HuH-7 (cell line): ENCODE data around the gene HNRNPLL.
A peak's percentile ranks its signal among the peaks of the same experiment; 100 is the strongest.

Experiments
- DNase-seq: peaks from one replicate; pipeline ENCODE4 v3.0.0; 2011; ENCODE audit warnings: low spot score

HNRNPLL gene

DNA sequence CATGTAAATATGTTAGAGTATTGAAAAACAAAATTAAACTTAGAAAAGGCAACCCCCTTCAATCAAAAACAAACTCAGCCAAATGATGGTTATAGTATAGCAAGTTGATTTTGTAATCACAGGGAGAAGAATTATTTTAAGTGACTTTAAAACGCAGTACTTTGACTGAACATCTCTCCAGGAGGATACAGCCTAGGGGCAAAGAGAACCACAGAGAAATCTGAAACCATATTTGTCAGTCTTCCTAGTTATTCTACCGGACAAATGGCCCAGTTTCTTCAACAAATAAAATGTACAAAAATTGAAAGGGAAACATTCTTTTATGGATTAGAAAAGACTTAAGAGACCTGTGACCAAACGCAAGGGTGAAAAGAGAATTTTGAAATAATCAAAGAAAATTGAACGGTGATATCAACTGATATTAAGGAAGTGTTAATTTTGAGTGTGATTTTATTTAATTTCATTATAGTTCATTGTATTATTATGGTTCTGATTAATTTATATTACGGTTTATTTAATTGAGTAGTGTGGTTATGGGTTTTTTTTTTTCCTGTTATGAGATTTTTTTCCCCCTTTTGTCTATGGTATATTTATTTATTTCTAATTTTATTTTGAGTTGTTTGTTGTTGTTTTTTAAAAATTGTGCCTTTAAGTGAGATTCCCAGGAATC is 75.3 kb downstream of the HNRNPLL start:
- DNase-seq: no peak

- DNase-seq: no peak
These were observed 76.5 kb downstream of the HNRNPLL start for GRCh38 chr2:38526195-38526594.

- DNase-seq: no peak
These were observed 78.1 kb downstream of the HNRNPLL start for GRCh38 chr2:38524580-38524979.

- peak; percentile 43 for DNase-seq
These were observed 78.8 kb downstream of the HNRNPLL start for GRCh38 chr2:38523728-38524437.

DNA sequence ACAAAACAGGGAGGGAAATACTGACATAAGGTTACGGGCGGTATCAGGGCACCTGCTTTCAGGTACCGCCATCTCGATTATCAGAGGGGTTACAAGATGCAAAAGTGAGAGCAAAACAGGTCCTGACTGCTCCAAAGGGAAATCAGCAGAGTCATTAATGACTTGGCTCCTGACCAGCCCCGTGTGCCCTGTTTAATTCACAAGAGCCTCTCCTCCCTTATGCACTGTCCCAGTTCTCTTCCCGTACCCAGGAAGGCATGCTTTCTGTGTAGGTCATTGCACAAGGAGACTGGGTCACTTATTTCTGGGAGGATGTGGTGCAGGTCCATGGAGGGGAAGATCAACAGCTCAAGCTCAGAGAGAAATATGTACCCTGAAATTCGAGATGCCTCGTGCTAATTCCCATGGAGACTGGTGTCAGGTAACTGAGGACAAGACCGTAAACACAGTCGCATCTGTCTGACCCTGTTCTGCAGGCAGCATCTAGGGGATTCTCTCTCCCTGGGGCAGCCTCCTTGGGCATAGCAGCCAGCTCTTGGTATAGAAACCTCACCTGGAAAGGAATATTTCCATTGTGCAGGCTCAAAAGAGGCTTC is 79.9 kb downstream of the HNRNPLL start:
- DNase-seq: no peak

DNA sequence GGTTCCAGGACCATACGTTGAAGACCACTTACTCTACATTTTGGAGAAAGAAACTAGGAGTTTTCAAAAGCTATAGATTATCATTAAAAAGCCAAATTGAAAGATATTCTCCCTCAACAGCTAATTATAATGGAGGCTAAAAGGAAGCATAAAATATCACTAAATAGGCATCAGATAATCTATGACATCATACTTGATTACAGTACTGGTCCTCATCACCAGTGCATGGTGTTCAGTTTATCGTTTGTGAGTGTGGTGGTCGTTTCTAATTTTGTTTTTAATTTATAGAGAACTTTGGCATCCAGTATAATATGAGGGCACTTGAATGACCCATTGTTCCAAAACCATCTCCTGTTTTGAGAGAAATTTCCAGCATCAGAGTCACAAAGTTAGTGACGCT is 80.9 kb downstream of the HNRNPLL start:
- no peak for DNase-seq

DNA sequence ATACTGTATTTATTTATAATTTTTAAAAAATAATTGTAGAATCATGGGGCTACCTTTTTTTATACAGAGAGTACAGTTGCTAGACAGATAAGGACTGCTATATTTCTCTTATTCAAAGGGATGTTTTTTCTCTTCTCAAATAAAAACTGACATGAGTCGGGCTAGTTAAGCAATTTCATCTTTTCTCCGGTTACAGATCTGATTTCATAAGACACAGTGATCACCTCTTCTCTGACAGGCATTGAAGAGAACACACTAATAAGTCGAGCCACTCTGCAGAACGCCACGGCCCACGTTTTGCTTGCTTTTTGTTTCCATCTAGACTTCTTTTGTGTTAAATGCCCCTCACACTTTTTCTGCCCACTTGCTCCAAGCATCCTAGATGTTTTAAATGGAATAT is 85.4 kb downstream of the HNRNPLL start:
- no peak for DNase-seq

DNA sequence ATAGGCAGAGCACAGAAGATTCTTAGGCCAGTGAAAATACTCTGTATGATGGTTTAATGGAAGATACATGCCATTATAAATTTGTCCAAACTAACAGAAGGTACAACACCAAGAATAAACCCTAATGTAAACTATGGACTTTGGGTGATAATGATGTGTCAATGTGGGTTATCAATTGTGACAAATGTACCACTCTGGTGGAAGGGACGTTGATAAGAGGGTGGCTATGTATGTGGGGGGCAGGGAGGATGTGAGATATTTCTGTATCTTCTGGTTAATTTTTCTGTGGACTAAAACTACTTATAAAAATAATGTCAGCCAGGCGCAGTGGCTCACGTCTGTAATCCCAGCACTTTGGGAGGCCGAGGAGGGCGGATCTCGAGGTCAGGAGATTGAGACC is 86.2 kb downstream of the HNRNPLL start:
- DNase-seq: no peak

- no peak for DNase-seq
These were observed 86.6 kb downstream of the HNRNPLL start for GRCh38 chr2:38516122-38516521.

GRCh38 chr2:38515155-38516074 is 87.3 kb downstream of the HNRNPLL start:
- DNase-seq: no peak

DNA sequence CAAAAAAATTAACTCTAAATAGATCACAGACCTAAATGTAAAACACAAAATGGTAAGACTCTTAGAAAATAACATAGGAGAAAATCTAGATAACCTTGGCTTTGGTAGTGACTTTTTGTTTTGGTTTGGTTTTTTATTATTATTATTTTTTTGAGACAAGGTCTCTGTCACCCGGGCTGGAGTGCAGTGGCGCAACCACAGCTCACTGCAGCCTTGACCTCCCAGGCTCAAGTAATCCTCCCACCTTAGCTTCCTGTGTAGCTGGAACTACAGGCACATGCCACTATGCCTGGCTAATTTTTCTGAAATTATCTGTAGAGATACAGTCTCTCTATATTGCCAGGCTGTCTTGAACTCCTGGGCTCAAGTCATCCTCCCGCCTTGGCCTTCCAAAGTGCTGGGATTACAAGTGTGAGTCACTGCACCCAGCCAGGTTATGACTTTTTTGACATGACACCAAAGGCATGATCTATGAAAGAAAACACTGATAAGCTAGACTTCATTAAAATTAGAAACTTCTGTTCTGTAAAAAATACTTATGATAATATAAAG is 88.0 kb downstream of the HNRNPLL start:
- no peak for DNase-seq

GRCh38 chr2:38512211-38512610 is 90.5 kb downstream of the HNRNPLL start:
- DNase-seq: no peak
